H1 (cell line): Measurements from ENCODE around the gene BTNL8. TPM values are rescaled to one million over a fixed set of nuclear protein-coding genes. Genes with fewer than 3 reads are reported as not detected.

ENCODE experiments used
- JUN ChIP-seq: IDR thresholded peaks from 2 replicates; pipeline ENCODE4 v1.6.1; 2011; ENCODE audit warnings: low read depth, mild to moderate bottlenecking, improper control_type of control experiment, low read length
- KDM1A ChIP-seq: fragments of 200-600, 300-600 bp; sonication (generic); IDR thresholded peaks from 2 replicates; pipeline ENCODE4 v1.7.1; 2016; ENCODE audit warnings: mild to moderate bottlenecking, low read length, borderline replicate concordance
- POU5F1 ChIP-seq: IDR thresholded peaks from 2 replicates; pipeline ENCODE4 v1.6.1; 2011; ENCODE audit warnings: low read depth, mild to moderate bottlenecking, low read length, moderate library complexity
- TAF7 ChIP-seq: optimal IDR thresholded peaks from 2 replicates; pipeline ENCODE3; 2011; ENCODE audit warnings: low read depth, mild to moderate bottlenecking, inconsistent platforms, low read length, moderate library complexity, borderline replicate concordance
- polyA plus RNA-seq, 7 experiments: library from polyadenylated mRNA; depleted of rRNA in 3 of 7; stranded (reverse) in 5 of 7; unstranded in 2 of 7; fragments of >200 nt in 5 of 7; fragments of 200-250 nt in 2 of 7; gene quantifications; 1 replicate in 5 of 7; 2 replicates in 1 of 7; 4 replicates in 1 of 7; pipeline versions ENCODE4 v1.2.1 to v1.2.3, GENCODE V29; 2011 to 2013; ENCODE audit warnings: missing spikeins in 2 of 7, mixed read lengths in 2 of 7
- total RNA-seq: library from RNA; stranded (reverse); fragmentation: NEBNext Ultra II Directional; extraction: Animal tissue kit (Norgen Biotek cat#: 25700); gene quantifications from 2 replicates; pipeline ENCODE4 v1.2.1, GENCODE V29; 2021

Gene BTNL8
- total and polyA plus RNA-seq, 2 of the 8 experiments (the other 6 are each of a cell fraction or from before 2014, with no cell fraction given): 0.32 to 0.48 TPM

DNA sequence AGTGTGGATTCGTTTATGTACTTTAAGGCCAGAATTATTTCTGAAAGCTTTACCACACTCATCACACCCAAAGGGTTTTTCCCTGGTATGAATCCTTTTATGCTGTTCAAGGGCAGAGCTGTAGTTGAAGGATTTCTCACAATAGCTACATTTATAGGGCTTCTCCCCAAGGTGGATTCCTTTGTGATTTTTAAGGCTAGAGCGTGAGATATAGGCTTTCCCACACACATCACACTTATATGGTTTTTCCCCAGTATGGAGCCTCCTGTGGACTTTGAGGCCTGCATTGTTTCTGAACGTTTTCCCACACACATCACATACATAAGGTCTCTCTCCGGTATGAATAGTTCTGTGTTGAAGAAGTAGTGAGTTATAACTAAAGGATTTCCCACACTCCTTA lies 49.1 kb upstream of the BTNL8 start (continued):
- TF ChIP-seq TAF7 (no peak), KDM1A (no peak), JUN (no peak), POU5F1 (no peak)
- TF ChIP-seq, all 59 proteins: peak for 0
